ENCODE data around the gene TMEM207.

GRCh38 chr3:190498293-190498692 is 48.6 kb upstream of the TMEM207 start:
- no peak for TF ChIP-seq EZH2 (IDR thresholded peaks at IDR 0.05)
- TF ChIP-seq, protein P1, sequence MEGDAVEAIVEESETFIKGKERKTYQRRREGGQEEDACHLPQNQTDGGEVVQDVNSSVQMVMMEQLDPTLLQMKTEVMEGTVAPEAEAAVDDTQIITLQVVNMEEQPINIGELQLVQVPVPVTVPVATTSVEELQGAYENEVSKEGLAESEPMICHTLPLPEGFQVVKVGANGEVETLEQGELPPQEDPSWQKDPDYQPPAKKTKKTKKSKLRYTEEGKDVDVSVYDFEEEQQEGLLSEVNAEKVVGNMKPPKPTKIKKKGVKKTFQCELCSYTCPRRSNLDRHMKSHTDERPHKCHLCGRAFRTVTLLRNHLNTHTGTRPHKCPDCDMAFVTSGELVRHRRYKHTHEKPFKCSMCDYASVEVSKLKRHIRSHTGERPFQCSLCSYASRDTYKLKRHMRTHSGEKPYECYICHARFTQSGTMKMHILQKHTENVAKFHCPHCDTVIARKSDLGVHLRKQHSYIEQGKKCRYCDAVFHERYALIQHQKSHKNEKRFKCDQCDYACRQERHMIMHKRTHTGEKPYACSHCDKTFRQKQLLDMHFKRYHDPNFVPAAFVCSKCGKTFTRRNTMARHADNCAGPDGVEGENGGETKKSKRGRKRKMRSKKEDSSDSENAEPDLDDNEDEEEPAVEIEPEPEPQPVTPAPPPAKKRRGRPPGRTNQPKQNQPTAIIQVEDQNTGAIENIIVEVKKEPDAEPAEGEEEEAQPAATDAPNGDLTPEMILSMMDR (IDR thresholded peaks at IDR 0.05 in 2 of 3, conservative IDR thresholded peaks at IDR 0.05 in 1 of 3; ENCODE audit: borderline replicate concordance in 1 of 3, insufficient read depth in 1 of 3, low read depth in 2 of 3, low read length in 2 of 3), result no peak
- no peak for TF ChIP-seq EGR1 (IDR thresholded peaks at IDR 0.05; ENCODE audit: low read depth)
- TF ChIP-seq RAD21 (IDR thresholded peaks at IDR 0.05; ENCODE audit: low read depth), result no peak
- no peak for TF ChIP-seq ZNF274 (IDR thresholded peaks at IDR 0.05; ENCODE audit: low read depth, low read length)
- TF ChIP-seq POLR2AphosphoS5 (IDR thresholded peaks at IDR 0.05; ENCODE audit: low read depth, low read length), result no peak
- TF ChIP-seq REST (IDR thresholded peaks at IDR 0.05; ENCODE audit: low read depth), result no peak
- TF ChIP-seq ZBTB33 (IDR thresholded peaks at IDR 0.05; ENCODE audit: extremely low read depth, insufficient replicate concordance, low read length), result no peak
- TF ChIP-seq POLR2A (IDR thresholded peaks at IDR 0.05; ENCODE audit: borderline replicate concordance, extremely low read depth, insufficient read depth, insufficient read length), result no peak

Data from HCT116 (cell line).